VCaP (cell line): Measurements from ENCODE around the gene BSG.

ENCODE experiments used
- H3K27ac ChIP-seq: fragments of 450-650 bp; 2 replicates; pipeline ENCODE4 v1.5.1; 2017
- CTCF ChIP-seq: fragments of 450-650 bp; conservative IDR thresholded peaks from 2 replicates; pipeline ENCODE4 v1.5.1; 2017; ENCODE audit warnings: mild to moderate bottlenecking, moderate library complexity

BSG gene

GRCh38 chr19:608155-609003, 36.0 kb downstream of the BSG start:
- no peak for TF ChIP-seq CTCF
- no peak overlapping the region for H3K27ac ChIP-seq

- TF ChIP-seq CTCF = no peak
- no peak overlapping the region for H3K27ac ChIP-seq
Measured at GRCh38 chr19:609004-609346, 36.6 kb downstream of the BSG start.

- no peak for TF ChIP-seq CTCF
- H3K27ac ChIP-seq = no peak overlapping the region
Measured at GRCh38 chr19:610071-610800, 37.8 kb downstream of the BSG start.

- no peak overlapping the region for H3K27ac ChIP-seq
- TF ChIP-seq CTCF = no peak
Measured at GRCh38 chr19:610801-611480, 38.5 kb downstream of the BSG start.

GRCh38 chr19:611481-611868, 39.1 kb downstream of the BSG start:
- H3K27ac ChIP-seq = no peak overlapping the region
- no peak for TF ChIP-seq CTCF

- no peak overlapping the region for H3K27ac ChIP-seq
- TF ChIP-seq CTCF = no peak
Measured at GRCh38 chr19:612941-613340, 40.5 kb downstream of the BSG start.
